Endothelial cell (in vitro differentiated cells): ENCODE measurements around the gene LARGE1. TPM values are rescaled to one million over a fixed set of nuclear protein-coding genes. Genes with fewer than 3 reads are reported as not detected.

Source experiments
- DNase-seq: peaks from one replicate; pipeline ENCODE4 v3.0.0; 2021; ENCODE audit warnings: low spot score
- H3K27ac Mint-ChIP-seq: one replicate; pipeline ENCODE4 v1.8.0; 2021; ENCODE audit warnings: mixed read lengths, inconsistent platforms; ENCODE audit not compliant: unreplicated experiment
- H3K27me3 Mint-ChIP-seq: one replicate; pipeline ENCODE4 v1.8.0; 2021; ENCODE audit warnings: mild to moderate bottlenecking, moderate library complexity, mixed read lengths, inconsistent platforms; ENCODE audit not compliant: unreplicated experiment
- H3K36me3 Mint-ChIP-seq: one replicate; pipeline ENCODE4 v1.8.0; 2021; ENCODE audit warnings: mild to moderate bottlenecking, low read depth, mixed read lengths, inconsistent platforms; ENCODE audit not compliant: unreplicated experiment
- H3K4me1 Mint-ChIP-seq: one replicate; pipeline ENCODE4 v1.8.0; 2021; ENCODE audit warnings: mild to moderate bottlenecking, mixed read lengths, inconsistent platforms; ENCODE audit not compliant: unreplicated experiment
- H3K4me3 Mint-ChIP-seq: one replicate; pipeline ENCODE4 v1.8.0; 2021; ENCODE audit warnings: mild to moderate bottlenecking, mixed read lengths, inconsistent platforms; ENCODE audit not compliant: unreplicated experiment
- H3K9me3 Mint-ChIP-seq: one replicate; pipeline ENCODE4 v1.8.0; 2021; ENCODE audit warnings: mixed read lengths, inconsistent platforms; ENCODE audit not compliant: unreplicated experiment
- CTCF ChIP-seq: fragments of 200-600 bp; sonication (generic); IDR thresholded peaks from one replicate; pipeline ENCODE4 v1.5.0; 2021; ENCODE audit warnings: antibody characterized with exemption; ENCODE audit not compliant: unreplicated experiment
- total RNA-seq: library from RNA; stranded (reverse); fragmentation: NEBNext Ultra II Directional; extraction: Animal tissue kit (Norgen Biotek cat#: 25700); gene quantifications from one replicate; pipeline ENCODE4 v1.2.1, GENCODE V29; 2021; ENCODE audit not compliant: unreplicated experiment

LARGE1 gene
- total RNA-seq, 1 donor from 2014 or later, result 25.4 TPM

- no peaks in the 10 kb centered on the region for H3K9me3 Mint-ChIP-seq
- H3K27ac Mint-ChIP-seq, result no peak overlapping the region
- DNase-seq, result no peak
- no peaks in the 10 kb centered on the region for H3K4me1 Mint-ChIP-seq
- no peaks in the 10 kb centered on the region for H3K27me3 Mint-ChIP-seq
- no peak for TF ChIP-seq CTCF
- no peak overlapping the region for H3K4me3 Mint-ChIP-seq
- H3K36me3 Mint-ChIP-seq, result peaks cover 4% of the 10 kb centered on the region
Measured at GRCh38 chr22:33315117-33315516, 605.2 kb downstream of the LARGE1 start.

DNA sequence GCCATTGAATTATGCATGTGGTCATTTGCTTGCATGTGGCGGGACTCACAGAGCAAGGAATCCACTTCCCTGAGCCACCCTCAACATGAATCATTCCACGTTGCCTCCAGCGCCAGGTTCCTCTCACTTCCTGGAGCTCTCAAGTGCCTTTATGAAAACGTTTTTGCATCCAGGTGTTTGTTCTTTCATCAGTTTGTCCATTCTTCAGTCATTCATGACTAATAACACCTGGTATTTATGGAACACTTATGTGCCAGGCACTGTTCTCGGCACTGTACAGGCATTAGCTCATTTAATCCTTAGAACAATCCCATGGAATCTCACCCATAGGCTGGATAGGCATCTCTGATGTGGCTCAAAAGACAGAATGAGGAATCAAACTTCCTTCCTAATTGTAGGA lies 606.0 kb downstream of the LARGE1 start:
- TF ChIP-seq CTCF, result no peak
- no peaks in the 10 kb centered on the region for H3K27me3 Mint-ChIP-seq
- H3K36me3 Mint-ChIP-seq, result peaks cover 4% of the 10 kb centered on the region
- H3K4me3 Mint-ChIP-seq, result no peak overlapping the region
- no peaks in the 10 kb centered on the region for H3K4me1 Mint-ChIP-seq
- no peak for DNase-seq
- no peak overlapping the region for H3K27ac Mint-ChIP-seq
- H3K9me3 Mint-ChIP-seq, result no peaks in the 10 kb centered on the region

GRCh38 chr22:33303099-33303498 lies 617.2 kb downstream of the LARGE1 start:
- no peak overlapping the region for H3K27ac Mint-ChIP-seq
- H3K27me3 Mint-ChIP-seq, result no peaks in the 10 kb centered on the region
- no peaks in the 10 kb centered on the region for H3K36me3 Mint-ChIP-seq
- no peak overlapping the region for H3K4me3 Mint-ChIP-seq
- no peak for TF ChIP-seq CTCF
- H3K4me1 Mint-ChIP-seq, result no peaks in the 10 kb centered on the region
- DNase-seq, result no peak
- no peaks in the 10 kb centered on the region for H3K9me3 Mint-ChIP-seq

DNA sequence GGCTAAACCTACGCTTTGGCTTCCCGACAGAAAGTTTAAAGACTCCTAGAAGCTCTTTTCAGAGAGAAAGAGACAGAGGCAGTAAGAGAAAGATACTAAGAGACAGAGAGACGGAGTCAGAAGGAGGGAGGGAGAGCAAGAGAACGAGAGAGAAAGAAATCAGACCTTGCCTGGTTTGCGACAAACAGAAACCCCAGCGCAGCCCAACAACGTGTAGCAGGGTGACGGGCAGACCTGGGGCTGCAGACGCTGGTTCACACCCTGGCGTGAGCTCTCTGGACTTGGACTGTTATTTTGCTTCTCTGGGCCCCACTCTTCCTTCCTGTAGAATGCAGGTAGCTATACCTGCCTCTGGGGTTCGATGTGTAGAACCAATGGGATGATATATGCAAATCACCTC lies 617.7 kb downstream of the LARGE1 start:
- Mint-ChIP-seq H3K4me1 (no peaks in the 10 kb centered on the region), H3K27ac (no peak overlapping the region), H3K4me3 (no peak overlapping the region), H3K27me3 (no peaks in the 10 kb centered on the region), H3K36me3 (no peaks in the 10 kb centered on the region), H3K9me3 (no peaks in the 10 kb centered on the region)
- no peak for DNase-seq
- TF ChIP-seq CTCF, result no peak

- Mint-ChIP-seq H3K36me3 (no peaks in the 10 kb centered on the region), H3K4me3 (no peak overlapping the region), H3K27me3 (no peaks in the 10 kb centered on the region), H3K4me1 (no peaks in the 10 kb centered on the region), H3K9me3 (no peaks in the 10 kb centered on the region), H3K27ac (no peak overlapping the region)
- peak; percentile 90 for DNase-seq
- peak; percentile 83 for TF ChIP-seq CTCF
Measured at GRCh38 chr22:33302049-33302545, 618.2 kb downstream of the LARGE1 start.
